IMR-90 (cell line): ENCODE data around the gene PODXL. TPM values are rescaled to one million over a fixed set of nuclear protein-coding genes. Genes with fewer than 3 reads are reported as not detected.

ENCODE experiments used
- ATAC-seq: fragments of 200-7000 bp; cut with Tn5 transposase; 2 replicates; pipeline ENCODE4 v1.9.1; 2020; ENCODE audit warnings: low read depth, mild to moderate bottlenecking, moderate library complexity
- BruUV-seq: library from RNA; stranded (reverse); fragments of 400-500 nt; replicated peaks from 2 replicates; lab custom pipeline; 2021; lab: Mats Ljungman, UMichigan
- CTCF ChIA-PET: fragments of 300-600 bp; formaldehyde crosslinking; extraction: SDS; loops from one replicate; lab custom pipeline; 2021; ENCODE audit warnings: antibody characterized with exemption; lab: Yijun Ruan, JAX
- POLR2A ChIA-PET: fragments of 300-600 bp; sonication (Branson Sonifier 250); formaldehyde crosslinking; loops from one replicate; lab custom pipeline; 2022; ENCODE audit warnings: antibody characterized with exemption; ENCODE audit not compliant: unreplicated experiment; lab: Charles Lee
- DNase-seq: peaks from one replicate; pipeline ENCODE4 v3.0.0; 2013
- H2AFZ ChIP-seq: replicated peaks from 2 replicates; pipeline ENCODE3; 2013; ENCODE audit warnings: low read length, mild to moderate bottlenecking; ENCODE audit not compliant: poor library complexity
- H2AK5ac ChIP-seq: 2 replicates; pipeline ENCODE4 v1.6.1; 2013; ENCODE audit warnings: low read depth, low read length, inconsistent platforms
- H2AK9ac ChIP-seq: replicated peaks from 2 replicates; pipeline ENCODE3; 2013; ENCODE audit warnings: mild to moderate bottlenecking, low read depth, low read length, moderate library complexity; ENCODE audit not compliant: poor library complexity
- H2BK120ac ChIP-seq: 2 replicates; pipeline ENCODE4 v1.6.1; 2013; ENCODE audit warnings: low read depth, low read length, inconsistent platforms
- H2BK15ac ChIP-seq: 3 replicates; pipeline ENCODE4 v1.6.1; 2013; ENCODE audit warnings: low read depth, low read length, inconsistent platforms
- H2BK20ac ChIP-seq: 2 replicates; pipeline ENCODE4 v1.6.1; 2013; ENCODE audit warnings: low read depth, mild to moderate bottlenecking, inconsistent platforms, low read length, moderate library complexity
- H2BK5ac ChIP-seq: 2 replicates; pipeline ENCODE4 v1.6.1; 2013; ENCODE audit warnings: mild to moderate bottlenecking, low read depth, low read length, inconsistent platforms; ENCODE audit not compliant: poor library complexity, severe bottlenecking
- H3K14ac ChIP-seq: replicated peaks from 2 replicates; pipeline ENCODE4 v1.6.1; 2013; ENCODE audit warnings: low read depth, low read length, inconsistent platforms
- H3K18ac ChIP-seq: 2 replicates; pipeline ENCODE4 v1.6.1; 2013; ENCODE audit warnings: low read depth, low read length, control low read depth
- H3K23ac ChIP-seq: 2 replicates; pipeline ENCODE4 v1.6.1; 2013; ENCODE audit warnings: low read depth, low read length, inconsistent platforms
- H3K27ac ChIP-seq: 2 replicates; pipeline ENCODE4 v1.5.1; 2013; ENCODE audit warnings: mild to moderate bottlenecking, control low read depth, low read length; ENCODE audit not compliant: insufficient read depth
- H3K27me3 ChIP-seq: 2 replicates; pipeline ENCODE4 v1.6.1; 2013; ENCODE audit warnings: low read length; ENCODE audit not compliant: control insufficient read depth, insufficient read depth
- H3K36me3 ChIP-seq: 2 replicates; pipeline ENCODE4 v1.6.1; 2013; ENCODE audit warnings: low read length, mixed read lengths; ENCODE audit not compliant: control insufficient read depth, insufficient read depth
- H3K4ac ChIP-seq: 2 replicates; pipeline ENCODE4 v1.6.1; 2013; ENCODE audit warnings: low read depth, low read length, inconsistent platforms
- H3K4me1 ChIP-seq: 2 replicates; pipeline ENCODE4 v1.6.1; 2013; ENCODE audit warnings: low read length, mixed read lengths; ENCODE audit not compliant: control insufficient read depth, insufficient read depth
- H3K4me2 ChIP-seq: 2 replicates; pipeline ENCODE4 v1.6.1; 2013; ENCODE audit warnings: low read depth, mild to moderate bottlenecking, control low read depth, low read length, moderate library complexity
- H3K4me3 ChIP-seq: 2 replicates; pipeline ENCODE4 v1.5.1; 2013; ENCODE audit warnings: low read depth, mild to moderate bottlenecking, control low read depth, low read length, moderate library complexity; ENCODE audit not compliant: insufficient read depth
- H3K56ac ChIP-seq: 2 replicates; pipeline ENCODE4 v1.6.1; 2013; ENCODE audit warnings: low read length, inconsistent platforms; ENCODE audit not compliant: insufficient read depth; ENCODE audit errors: extremely low read depth
- H3K79me1 ChIP-seq, 2 experiments: 2 replicates each; pipeline ENCODE4 v1.6.1; 2013; ENCODE audit warnings: low read length in 2 of 2, inconsistent platforms in 1 of 2, low read depth in 1 of 2
- H3K9ac ChIP-seq: 2 replicates; pipeline ENCODE4 v1.6.1; 2013; ENCODE audit warnings: low read depth, low read length, control low read depth
- H3K9me1 ChIP-seq: 2 replicates; pipeline ENCODE4 v1.6.1; 2013; ENCODE audit warnings: low read length, inconsistent platforms; ENCODE audit not compliant: insufficient read depth
- H3K9me3 ChIP-seq: 2 replicates; pipeline ENCODE4 v1.6.1; 2013; ENCODE audit warnings: low read length; ENCODE audit not compliant: control insufficient read depth, insufficient read depth
- H4K20me1 ChIP-seq: 2 replicates; pipeline ENCODE4 v1.6.1; 2013; ENCODE audit warnings: low read length, inconsistent platforms; ENCODE audit not compliant: insufficient read depth
- H4K5ac ChIP-seq: 2 replicates; pipeline ENCODE4 v1.6.1; 2013; ENCODE audit warnings: mild to moderate bottlenecking, low read depth, low read length, control low read depth
- H4K8ac ChIP-seq, 2 experiments: 2 replicates each; pipeline ENCODE4 v1.6.1; 2013; ENCODE audit warnings: low read depth in 2 of 2, low read length in 2 of 2, control low read depth in 1 of 2, inconsistent platforms in 1 of 2
- H4K91ac ChIP-seq: 2 replicates; pipeline ENCODE4 v1.6.1; 2013; ENCODE audit warnings: low read depth, low read length, inconsistent platforms; ENCODE audit not compliant: insufficient read depth
- BHLHE40 ChIP-seq: fragments of 150-350 bp; IDR thresholded peaks from 2 replicates; pipeline ENCODE4 v1.6.1; 2016; ENCODE audit warnings: mild to moderate bottlenecking, low read depth, low read length
- CEBPB ChIP-seq: IDR thresholded peaks from 2 replicates; pipeline ENCODE4 v1.6.1; 2012; ENCODE audit warnings: low read depth, low read length, improper control_type of control experiment
- CHD1 ChIP-seq: IDR thresholded peaks from 2 replicates; pipeline ENCODE4 v1.6.1; 2012; ENCODE audit warnings: low read depth, low read length, improper control_type of control experiment
- ELK1 ChIP-seq: fragments of 150-350 bp; IDR thresholded peaks from 2 replicates; pipeline ENCODE4 v1.6.1; 2016; ENCODE audit warnings: low read depth, mild to moderate bottlenecking, low read length, moderate library complexity, borderline replicate concordance
- FOS ChIP-seq: fragments of 150-350 bp; IDR thresholded peaks from 2 replicates; pipeline ENCODE4 v1.6.1; 2016; ENCODE audit warnings: low read depth, low read length
- MAFK ChIP-seq: IDR thresholded peaks from 2 replicates; pipeline ENCODE4 v1.6.1; 2012; ENCODE audit warnings: low read depth, low read length, improper control_type of control experiment
- MAZ ChIP-seq: IDR thresholded peaks from 2 replicates; pipeline ENCODE4 v1.6.1; 2012; ENCODE audit warnings: low read depth, mild to moderate bottlenecking, low read length, improper control_type of control experiment, moderate library complexity, borderline replicate concordance
- MXI1 ChIP-seq: IDR thresholded peaks from 2 replicates; pipeline ENCODE4 v1.6.1; 2012; ENCODE audit warnings: low read depth, mild to moderate bottlenecking, low read length, moderate library complexity, borderline replicate concordance
- NFE2L2 ChIP-seq: fragments of 150-350 bp; IDR thresholded peaks from 2 replicates; pipeline ENCODE4 v1.6.1; 2016; ENCODE audit warnings: low read depth, mild to moderate bottlenecking, low read length
- POLR2A ChIP-seq: IDR thresholded peaks from 2 replicates; pipeline ENCODE4 v1.6.1; 2012; ENCODE audit warnings: mild to moderate bottlenecking, low read depth, low read length
- RAD21 ChIP-seq: IDR thresholded peaks from 2 replicates; pipeline ENCODE4 v1.6.1; 2012; ENCODE audit warnings: low read length, improper control_type of control experiment
- RCOR1 ChIP-seq: IDR thresholded peaks from 2 replicates; pipeline ENCODE4 v1.6.1; 2012; ENCODE audit warnings: mild to moderate bottlenecking, low read length, improper control_type of control experiment; ENCODE audit not compliant: insufficient replicate concordance
- RFX5 ChIP-seq: IDR thresholded peaks from 2 replicates; pipeline ENCODE4 v1.8.0; 2012; ENCODE audit warnings: low read depth, mild to moderate bottlenecking, low read length, moderate library complexity
- SMC3 ChIP-seq: fragments of 150-350 bp; IDR thresholded peaks from 2 replicates; pipeline ENCODE4 v1.6.1; 2016; ENCODE audit warnings: low read depth, mild to moderate bottlenecking, antibody characterized with exemption, low read length, moderate library complexity
- WGBS, 2 experiments: methylation state at CpG; one replicate each; pipeline versions ENCODE4 v1.1.5 to v1.1.7; 2013; ENCODE audit warnings: missing lambda C conversion rate in 2 of 2; ENCODE audit not compliant: insufficient read length in 1 of 2; ENCODE audit errors: extremely low coverage in 2 of 2; 5-methylcytosine and 5-hydroxymethylcytosine counted together
- dilution Hi-C: fragments of 300-500 bp; cut with HindIII; formaldehyde crosslinking; loops from one replicate; pipeline ENCODE4 v1.14.3; 2018; ENCODE audit warnings: low sequenced_read_pairs; ENCODE audit not compliant: unreplicated experiment
- in situ Hi-C: fragments of 300-500 bp; cut with MboI; formaldehyde crosslinking; loops from 3 replicates; pipeline ENCODE4 v1.14.3; 2019; ENCODE audit warnings: low sequenced_read_pairs, inconsistent platforms, mixed read lengths
- intact Hi-C: fragments of 100-400 bp; cut with micrococcal nuclease; formaldehyde crosslinking; loops from 2 replicates; pipeline ENCODE4 v1.10.0; 2022
- polyA plus RNA-seq, 3 experiments: library from polyadenylated mRNA; depleted of rRNA; stranded (reverse); fragments of >200 nt; gene quantifications; 2 replicates each; pipeline ENCODE4 v1.2.3, GENCODE V29; 2012; ENCODE audit warnings: low replicate concordance in 1 of 3
- total RNA-seq: library from RNA; depleted of rRNA; stranded (reverse); fragments of >200 nt; gene quantifications from 2 replicates; pipeline ENCODE4 v1.2.3, GENCODE V29; 2012
- TF ChIP-seq, protein P1 (sequence below): conservative IDR thresholded peaks from 2 replicates; pipeline ENCODE4 v1.5.1; 2012; ENCODE audit warnings: mild to moderate bottlenecking, low read depth, low read length, improper control_type of control experiment
- TF ChIP-seq, protein P2 (sequence below): fragments of 150-350 bp; IDR thresholded peaks from 2 replicates; pipeline ENCODE4 v1.6.1; 2017; ENCODE audit warnings: mild to moderate bottlenecking, antibody characterized with exemption, low read length, low read depth

PODXL gene
- total and polyA plus RNA-seq, 2 of the 4 experiments (the other 2 are of a cell fraction), result 1.3 to 3.8 TPM

GRCh38 chr7:131482800-131483199 lies 73.6 kb downstream of the PODXL start:
- Histone ChIP-seq H3K27ac (no peak overlapping the region), H2BK5ac (no peak overlapping the region), H3K9me1 (peaks cover 3% of the 10 kb centered on the region), H2AK9ac (no peak overlapping the region), H3K56ac (no peak overlapping the region), H3K79me1 (peaks cover 0 to 10% of the 10 kb centered on the region in 2 experiments; a peak in 2 of 4 replicates), H3K36me3 (peaks cover 11% of the 10 kb centered on the region), H3K23ac (no peak overlapping the region), H2AFZ (no peak overlapping the region), H3K14ac (no peak overlapping the region), H2BK120ac (no peak overlapping the region), H3K4me1 (no peaks in the 10 kb centered on the region), H3K4me3 (no peak overlapping the region), H4K20me1 (no peaks in the 10 kb centered on the region), H3K9ac (no peak overlapping the region), H2BK15ac (no peak overlapping the region), H4K5ac (no peak overlapping the region), H3K4ac (no peak overlapping the region), H4K91ac (no peak overlapping the region), H2AK5ac (no peak overlapping the region), H4K8ac (no peak overlapping the region), H3K27me3 (no peaks in the 10 kb centered on the region), H3K18ac (no peak overlapping the region), H2BK20ac (no peak overlapping the region), H3K4me2 (no peak overlapping the region), H3K9me3 (no peaks in the 10 kb centered on the region)
- intact Hi-C loops (no loop called here), in situ Hi-C loops (no loop called here), dilution Hi-C loops (no loop called here)
- no TSS peak for BruUV-seq
- TF ChIP-seq CEBPB (no peak), MXI1 (no peak), MAZ (no peak), ELK1 (no peak), SMC3 (no peak), RFX5 (no peak), CHD1 (no peak), POLR2A (no peak), MAFK (no peak), FOS (no peak), RAD21 (no peak), RCOR1 (no peak), NFE2L2 (no peak), BHLHE40 (no peak)
- TF ChIP-seq, protein P1, sequence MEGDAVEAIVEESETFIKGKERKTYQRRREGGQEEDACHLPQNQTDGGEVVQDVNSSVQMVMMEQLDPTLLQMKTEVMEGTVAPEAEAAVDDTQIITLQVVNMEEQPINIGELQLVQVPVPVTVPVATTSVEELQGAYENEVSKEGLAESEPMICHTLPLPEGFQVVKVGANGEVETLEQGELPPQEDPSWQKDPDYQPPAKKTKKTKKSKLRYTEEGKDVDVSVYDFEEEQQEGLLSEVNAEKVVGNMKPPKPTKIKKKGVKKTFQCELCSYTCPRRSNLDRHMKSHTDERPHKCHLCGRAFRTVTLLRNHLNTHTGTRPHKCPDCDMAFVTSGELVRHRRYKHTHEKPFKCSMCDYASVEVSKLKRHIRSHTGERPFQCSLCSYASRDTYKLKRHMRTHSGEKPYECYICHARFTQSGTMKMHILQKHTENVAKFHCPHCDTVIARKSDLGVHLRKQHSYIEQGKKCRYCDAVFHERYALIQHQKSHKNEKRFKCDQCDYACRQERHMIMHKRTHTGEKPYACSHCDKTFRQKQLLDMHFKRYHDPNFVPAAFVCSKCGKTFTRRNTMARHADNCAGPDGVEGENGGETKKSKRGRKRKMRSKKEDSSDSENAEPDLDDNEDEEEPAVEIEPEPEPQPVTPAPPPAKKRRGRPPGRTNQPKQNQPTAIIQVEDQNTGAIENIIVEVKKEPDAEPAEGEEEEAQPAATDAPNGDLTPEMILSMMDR, result no peak
- TF ChIP-seq, protein P2, sequence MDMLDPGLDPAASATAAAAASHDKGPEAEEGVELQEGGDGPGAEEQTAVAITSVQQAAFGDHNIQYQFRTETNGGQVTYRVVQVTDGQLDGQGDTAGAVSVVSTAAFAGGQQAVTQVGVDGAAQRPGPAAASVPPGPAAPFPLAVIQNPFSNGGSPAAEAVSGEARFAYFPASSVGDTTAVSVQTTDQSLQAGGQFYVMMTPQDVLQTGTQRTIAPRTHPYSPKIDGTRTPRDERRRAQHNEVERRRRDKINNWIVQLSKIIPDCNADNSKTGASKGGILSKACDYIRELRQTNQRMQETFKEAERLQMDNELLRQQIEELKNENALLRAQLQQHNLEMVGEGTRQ, result no peak
- no peak for ATAC-seq
- no peak for DNase-seq
- WGBS, 2 experiments, result no CpG with 5 or more reads among the region's 2 CpGs
- ChIA-PET POLR2A (no interaction called here), CTCF (interaction anchor here (0.7 kb wide), 2 partner anchors 19 to 377 kb away, joined by 3 to 4 read pairs; no protein-coding TSS in a partner anchor)
